Coronary artery (tissue), 2 donors: ENCODE measurements around the gene DOHH.
A peak's percentile ranks its signal among the peaks of the same experiment; 100 is the strongest.

Experiments
- DNase-seq: peaks from one replicate; pipeline ENCODE4 v3.0.0-alpha.2; 2017; ENCODE audit warnings: low spot score
- H3K27ac ChIP-seq, 2 donors: fragments of 200-600 bp; sonication (generic); one replicate each; pipeline ENCODE4 v1.5.1; 2016 to 2019
- H3K4me3 ChIP-seq: fragments of 200-600 bp; sonication (generic); 2 replicates; pipeline ENCODE4 v1.5.1; 2016; ENCODE audit warnings: mild to moderate bottlenecking, moderate library complexity
- TF ChIP-seq, protein P1 (sequence below): fragments of 200-600 bp; sonication (generic); IDR thresholded peaks from one replicate; pipeline ENCODE4 v1.5.1; 2019; ENCODE audit warnings: antibody characterized with exemption

The DOHH gene, protein sequence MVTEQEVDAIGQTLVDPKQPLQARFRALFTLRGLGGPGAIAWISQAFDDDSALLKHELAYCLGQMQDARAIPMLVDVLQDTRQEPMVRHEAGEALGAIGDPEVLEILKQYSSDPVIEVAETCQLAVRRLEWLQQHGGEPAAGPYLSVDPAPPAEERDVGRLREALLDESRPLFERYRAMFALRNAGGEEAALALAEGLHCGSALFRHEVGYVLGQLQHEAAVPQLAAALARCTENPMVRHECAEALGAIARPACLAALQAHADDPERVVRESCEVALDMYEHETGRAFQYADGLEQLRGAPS

DNA sequence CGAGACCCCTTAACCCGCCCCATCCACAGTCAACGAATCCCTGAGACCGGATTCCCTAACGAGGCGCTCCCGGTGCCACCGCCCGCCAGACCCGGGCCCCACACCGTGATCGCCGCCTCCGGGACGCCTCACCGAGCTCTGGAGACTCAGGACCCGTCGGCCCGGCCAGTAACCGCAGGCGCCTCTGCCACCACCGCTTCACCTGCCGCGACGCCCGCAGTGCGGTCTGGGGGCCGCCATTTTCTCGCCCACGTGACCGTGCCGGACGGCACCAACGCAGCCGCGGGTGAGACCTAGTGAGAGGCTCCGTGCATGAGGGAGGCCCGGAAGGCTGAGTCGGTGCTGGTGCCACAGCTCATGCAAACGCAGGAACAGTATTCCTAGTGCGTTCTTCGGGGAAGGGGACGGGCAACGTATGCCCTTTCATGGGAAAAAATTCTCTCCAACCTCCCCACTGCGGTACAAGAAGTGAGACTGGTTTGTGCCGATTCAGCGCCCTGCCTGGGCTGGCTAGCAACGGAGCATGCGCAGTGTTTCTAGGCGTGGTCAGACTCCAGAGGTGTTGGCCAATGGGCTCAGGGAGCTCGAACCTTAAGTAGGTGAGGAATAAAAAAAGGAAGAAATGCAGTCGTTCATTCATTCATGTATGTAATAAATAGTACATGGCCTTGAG lies at the start of gene DOHH:
DOHH (minus strand) TSS at position 246 of the 673 bp plus-strand sequence. CDS start 3,860 bp downstream, outside the sequence.
- Histone ChIP-seq H3K27ac (peak within 1 kb of the TSS; percentile 64 to 91), H3K4me3 (peak within 1 kb of the TSS; percentile 73)
- DNase-seq, result peak; percentile 96
- TF ChIP-seq, protein P1, sequence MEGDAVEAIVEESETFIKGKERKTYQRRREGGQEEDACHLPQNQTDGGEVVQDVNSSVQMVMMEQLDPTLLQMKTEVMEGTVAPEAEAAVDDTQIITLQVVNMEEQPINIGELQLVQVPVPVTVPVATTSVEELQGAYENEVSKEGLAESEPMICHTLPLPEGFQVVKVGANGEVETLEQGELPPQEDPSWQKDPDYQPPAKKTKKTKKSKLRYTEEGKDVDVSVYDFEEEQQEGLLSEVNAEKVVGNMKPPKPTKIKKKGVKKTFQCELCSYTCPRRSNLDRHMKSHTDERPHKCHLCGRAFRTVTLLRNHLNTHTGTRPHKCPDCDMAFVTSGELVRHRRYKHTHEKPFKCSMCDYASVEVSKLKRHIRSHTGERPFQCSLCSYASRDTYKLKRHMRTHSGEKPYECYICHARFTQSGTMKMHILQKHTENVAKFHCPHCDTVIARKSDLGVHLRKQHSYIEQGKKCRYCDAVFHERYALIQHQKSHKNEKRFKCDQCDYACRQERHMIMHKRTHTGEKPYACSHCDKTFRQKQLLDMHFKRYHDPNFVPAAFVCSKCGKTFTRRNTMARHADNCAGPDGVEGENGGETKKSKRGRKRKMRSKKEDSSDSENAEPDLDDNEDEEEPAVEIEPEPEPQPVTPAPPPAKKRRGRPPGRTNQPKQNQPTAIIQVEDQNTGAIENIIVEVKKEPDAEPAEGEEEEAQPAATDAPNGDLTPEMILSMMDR, result no peak

DNA sequence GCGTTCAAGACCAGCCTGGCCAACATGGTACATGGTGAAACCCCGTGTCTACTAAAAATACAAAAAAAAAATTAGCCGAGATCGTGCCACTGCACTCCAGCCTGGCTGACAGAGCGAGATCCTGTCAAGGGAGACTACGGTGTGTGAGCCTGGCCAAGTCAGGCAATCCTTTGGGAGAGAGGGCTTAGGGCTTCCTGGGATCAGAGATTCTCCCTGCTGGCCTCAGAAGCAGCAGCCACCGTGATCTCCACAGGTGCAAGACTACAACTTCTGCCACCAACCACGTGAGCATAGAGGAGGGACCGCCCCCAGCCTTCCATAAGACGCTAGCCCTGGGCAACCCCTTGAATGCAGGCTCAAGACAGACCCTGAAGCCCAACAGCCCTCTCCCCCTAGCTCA lies 49.3 kb upstream of the DOHH start:
- no peak overlapping the region for H3K27ac ChIP-seq
- TF ChIP-seq, protein P1, result no peak
- DNase-seq, result no peak
- H3K4me3 ChIP-seq, result no peak overlapping the region

DNA sequence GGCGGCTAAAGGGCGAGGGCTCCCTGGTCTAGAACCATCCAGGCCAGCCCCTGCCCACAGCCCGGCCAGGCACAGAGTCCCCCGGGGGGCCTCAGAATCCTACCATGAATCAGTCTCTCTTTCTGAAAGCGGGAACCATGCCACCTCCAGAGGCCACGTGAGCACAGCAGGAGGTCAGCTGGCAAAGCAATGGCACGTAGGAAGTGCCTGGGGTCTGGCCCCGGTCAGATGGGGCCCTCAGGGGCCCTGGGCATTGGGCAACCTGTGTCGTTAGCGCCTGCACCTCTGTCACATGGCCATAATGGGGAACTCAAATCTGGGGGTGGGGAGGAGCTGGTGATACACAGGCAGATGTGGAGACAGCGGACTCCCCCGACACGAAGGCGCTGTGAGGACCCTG lies 48.1 kb upstream of the DOHH start:
- TF ChIP-seq, protein P1, result no peak
- DNase-seq, result no peak
- Histone ChIP-seq H3K4me3 (no peak overlapping the region), H3K27ac (no peak overlapping the region)

DNA sequence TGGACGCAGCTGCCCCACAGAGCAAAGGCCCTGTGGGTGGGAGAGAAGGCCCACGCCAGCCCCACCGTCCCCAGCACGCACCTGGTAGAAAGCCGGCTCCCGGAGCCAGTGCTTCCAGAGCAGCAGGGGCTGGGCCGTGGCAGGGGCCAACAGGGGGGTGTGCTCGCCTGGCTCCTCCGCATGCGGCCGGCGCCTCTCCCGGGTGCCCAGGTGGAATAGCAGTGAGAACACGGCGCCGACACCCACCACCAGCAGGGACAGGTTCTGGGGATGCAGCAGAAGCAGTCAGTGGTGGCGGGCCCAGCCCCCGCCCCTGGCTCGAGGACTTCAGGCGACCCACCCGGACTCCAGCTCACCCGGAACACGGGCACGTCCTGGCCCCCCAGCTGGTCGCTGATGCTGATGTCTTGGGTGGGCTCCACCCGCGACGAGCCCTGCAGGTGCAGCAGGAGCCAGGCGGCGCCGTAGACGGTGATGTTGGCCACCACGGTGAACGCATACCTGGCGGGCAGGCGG lies 47.4 kb upstream of the DOHH start:
- TF ChIP-seq, protein P1, result no peak

DNA sequence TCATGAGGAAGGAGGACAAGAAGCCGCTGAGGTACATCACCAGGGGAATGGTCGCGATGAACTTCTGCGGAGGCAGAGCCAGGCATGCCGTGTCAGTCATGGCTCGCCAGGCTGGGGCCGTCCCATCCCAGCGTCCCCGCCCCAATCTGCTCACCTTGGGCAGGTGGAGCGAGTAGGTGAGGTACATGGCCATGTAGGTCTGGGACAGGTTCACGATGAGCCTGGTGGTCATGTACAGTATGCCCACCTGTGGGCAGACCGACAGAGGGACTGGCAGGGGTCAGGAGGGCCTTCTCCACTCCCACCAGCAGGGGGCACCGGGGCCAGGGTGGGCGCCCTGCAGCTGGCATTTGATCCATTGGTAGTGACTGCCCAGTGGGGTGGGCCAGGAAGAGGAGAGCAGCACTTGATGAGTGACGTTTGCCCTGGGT lies 46.8 kb upstream of the DOHH start:
- Histone ChIP-seq H3K4me3 (no peak overlapping the region), H3K27ac (no peak overlapping the region)
- TF ChIP-seq, protein P1, result peak; percentile 33
- no peak for DNase-seq

More for the DNA sequence above, 47.4 kb upstream of the DOHH start:
- Histone ChIP-seq H3K27ac (no peak overlapping the region), H3K4me3 (no peak overlapping the region)
- no peak for DNase-seq

DNA sequence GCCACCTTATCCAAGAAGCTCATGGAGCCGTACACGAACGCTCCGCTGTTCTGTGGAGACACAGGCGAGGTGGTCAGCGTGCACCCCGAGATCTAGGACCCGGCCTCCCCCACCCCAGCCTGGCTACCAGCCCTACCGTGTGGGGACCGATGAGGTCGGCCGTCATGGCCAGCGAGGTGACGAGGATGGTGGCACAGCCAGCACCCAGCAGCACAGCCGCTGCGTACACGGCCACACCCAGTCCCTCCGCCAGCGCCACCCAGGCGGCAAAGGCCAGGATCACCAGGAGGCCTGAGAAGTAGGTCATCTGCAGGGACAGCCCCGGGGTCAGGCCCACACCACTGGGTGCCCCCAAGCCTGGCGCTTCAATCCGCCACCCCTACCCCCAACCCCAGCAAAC lies 45.6 kb upstream of the DOHH start:
- TF ChIP-seq, protein P1, result no peak
- Histone ChIP-seq H3K4me3 (no peak overlapping the region), H3K27ac (no peak overlapping the region)
- no peak for DNase-seq
